ENCODE data around the gene EEF2. TPM values are rescaled to one million over a fixed set of nuclear protein-coding genes. Genes with fewer than 3 reads are reported as not detected.

The EEF2 gene
- total RNA-seq, 2 experiments from 2014 or later: 1,524 to 1,558 TPM

- H3K36me3 Mint-ChIP-seq (ENCODE audit: low read depth): peaks cover 73% of the 10 kb centered on the region
- peak overlapping the region; percentile 92 for H3K27ac Mint-ChIP-seq
- ChIA-PET POLR2A (interaction anchor here (0.6 to 1.8 kb wide), 4 partner anchors 11 to 1920 kb away, joined by 3 to 10 read pairs (median 4); partner anchors contain the start of gene DAPK3), CTCF (no interaction called here)
- H3K4me3 Mint-ChIP-seq: peak overlapping the region; percentile 95
- DNase-seq (no peak), ATAC-seq (no peak)
- H3K9me3 Mint-ChIP-seq (ENCODE audit: insufficient read depth): no peaks in the 10 kb centered on the region
- H3K4me1 Mint-ChIP-seq (ENCODE audit: low read depth): peaks cover 45% of the 10 kb centered on the region
- H3K27me3 Mint-ChIP-seq (ENCODE audit: low read depth): no peaks in the 10 kb centered on the region
These were observed 3.3 kb downstream of the EEF2 start for GRCh38 chr19:3981736-3982681.

- peaks cover 39% of the 10 kb centered on the region for H3K4me1 Mint-ChIP-seq (ENCODE audit: low read depth)
- CTCF ChIA-PET: no interaction called here
- ATAC-seq (no peak), DNase-seq (no peak)
- H3K9me3 Mint-ChIP-seq (ENCODE audit: insufficient read depth): no peaks in the 10 kb centered on the region
- H3K36me3 Mint-ChIP-seq (ENCODE audit: low read depth): peaks cover 80% of the 10 kb centered on the region
- POLR2A ChIA-PET: interaction anchor here (0.8 to 1.8 kb wide), 4 partner anchors 10 to 1920 kb away, joined by 3 to 10 read pairs (median 4); partner anchors contain the start of gene DAPK3
- no peak overlapping the region for H3K4me3 Mint-ChIP-seq
- no peaks in the 10 kb centered on the region for H3K27me3 Mint-ChIP-seq (ENCODE audit: low read depth)
- H3K27ac Mint-ChIP-seq: no peak overlapping the region
These were observed 3.9 kb downstream of the EEF2 start for GRCh38 chr19:3981373-3981735.

DNA sequence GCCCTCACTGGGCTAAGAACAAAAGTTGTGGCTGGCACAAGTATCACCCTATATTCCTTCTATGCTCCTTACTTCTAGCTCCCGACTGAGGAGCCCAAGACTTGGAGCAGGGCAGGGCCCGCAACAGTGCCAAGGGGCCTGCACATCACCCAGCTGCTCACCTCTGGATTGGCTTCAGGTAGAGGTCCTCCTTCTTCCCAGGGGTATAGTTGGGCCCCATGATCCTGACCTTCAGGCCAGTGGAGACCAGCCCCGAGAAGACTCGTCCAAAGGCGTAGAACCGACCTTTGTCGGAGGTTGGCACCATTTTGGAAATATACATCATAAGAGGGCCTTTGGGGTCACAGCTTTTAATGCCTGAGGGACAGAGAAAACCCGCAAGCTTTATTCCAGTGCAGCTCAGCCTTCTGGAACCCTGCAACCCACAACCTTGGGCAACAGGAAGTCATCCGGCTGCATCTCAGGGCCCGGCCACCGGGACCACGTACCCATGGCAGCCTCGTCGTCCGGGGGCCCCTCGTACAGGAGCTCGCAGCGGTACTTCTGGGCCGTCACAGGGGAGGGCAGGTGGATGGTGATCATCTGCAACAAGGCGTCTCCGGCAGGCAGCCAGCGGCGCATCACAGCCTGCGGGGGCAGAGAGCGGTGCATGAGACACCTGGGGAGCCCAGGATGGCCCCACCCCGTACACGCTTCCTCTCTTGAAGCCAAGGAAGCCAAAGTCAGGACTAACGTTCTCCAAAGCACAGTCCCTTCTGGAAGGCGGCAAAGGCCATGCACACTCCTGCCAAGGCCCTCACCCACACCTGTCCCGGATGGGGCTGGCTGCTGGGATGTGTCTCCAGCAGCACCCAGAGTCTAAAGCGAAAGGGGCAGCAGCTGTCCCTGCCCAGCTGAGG lies 4.7 kb downstream of the EEF2 start:
- no peak overlapping the region for H3K27ac Mint-ChIP-seq
- POLR2A ChIA-PET: interaction anchor here (0.6 to 1.7 kb wide), 4 partner anchors 9 to 218 kb away, joined by 3 to 5 read pairs (median 4); partner anchors contain the start of gene DAPK3
- CTCF ChIA-PET: no interaction called here

GRCh38 chr19:3979674-3980352 lies 5.5 kb downstream of the EEF2 start:
- CTCF ChIA-PET: no interaction called here
- H3K9me3 Mint-ChIP-seq (ENCODE audit: insufficient read depth): no peaks in the 10 kb centered on the region
- H3K4me1 Mint-ChIP-seq (ENCODE audit: low read depth): peaks cover 35% of the 10 kb centered on the region
- H3K27me3 Mint-ChIP-seq (ENCODE audit: low read depth): no peaks in the 10 kb centered on the region
- ATAC-seq: no peak
- no peak for DNase-seq
- peaks cover 85% of the 10 kb centered on the region for H3K36me3 Mint-ChIP-seq (ENCODE audit: low read depth)
- POLR2A ChIA-PET: interaction anchor here (0.6 to 1.1 kb wide), 2 partner anchors 8 to 27 kb away, joined by 4 to 5 read pairs; no protein-coding TSS in a partner anchor
- H3K27ac Mint-ChIP-seq: peak overlapping the region; percentile 34
- no peak overlapping the region for H3K4me3 Mint-ChIP-seq

More for the DNA sequence above, 4.7 kb downstream of the EEF2 start:
- Mint-ChIP-seq H3K36me3 (ENCODE audit: low read depth) (peaks cover 86% of the 10 kb centered on the region), H3K27me3 (ENCODE audit: low read depth) (no peaks in the 10 kb centered on the region), H3K4me1 (ENCODE audit: low read depth) (peaks cover 35% of the 10 kb centered on the region), H3K9me3 (ENCODE audit: insufficient read depth) (no peaks in the 10 kb centered on the region), H3K4me3 (no peak overlapping the region)
- DNase-seq: no peak
- ATAC-seq: no peak

- ChIA-PET POLR2A (interaction anchor here (0.6 kb wide), 1 partner anchor 27 kb away, joined by 4 read pairs; no protein-coding TSS in a partner anchor), CTCF (no interaction called here)
- Mint-ChIP-seq H3K9me3 (ENCODE audit: insufficient read depth) (no peaks in the 10 kb centered on the region), H3K27me3 (ENCODE audit: low read depth) (no peaks in the 10 kb centered on the region), H3K4me3 (no peak overlapping the region), H3K4me1 (ENCODE audit: low read depth) (peaks cover 34% of the 10 kb centered on the region), H3K36me3 (ENCODE audit: low read depth) (peaks cover 79% of the 10 kb centered on the region), H3K27ac (peak overlapping the region; percentile 34)
- DNase-seq: no peak
- no peak for ATAC-seq
These were observed 6.0 kb downstream of the EEF2 start for GRCh38 chr19:3979289-3979673.

- no peak overlapping the region for H3K4me3 Mint-ChIP-seq
- no peaks in the 10 kb centered on the region for H3K9me3 Mint-ChIP-seq (ENCODE audit: insufficient read depth)
- no peak overlapping the region for H3K27ac Mint-ChIP-seq
- H3K36me3 Mint-ChIP-seq (ENCODE audit: low read depth): peaks cover 68% of the 10 kb centered on the region
- ATAC-seq: no peak
- peaks cover 22% of the 10 kb centered on the region for H3K4me1 Mint-ChIP-seq (ENCODE audit: low read depth)
- CTCF ChIA-PET: interaction anchor here (1.1 kb wide), 1 partner anchor 162 kb away, joined by 3 read pairs; no protein-coding TSS in a partner anchor
- POLR2A ChIA-PET: no interaction called here
- DNase-seq: no peak
- H3K27me3 Mint-ChIP-seq (ENCODE audit: low read depth): no peaks in the 10 kb centered on the region
These were observed 7.1 kb downstream of the EEF2 start for GRCh38 chr19:3978145-3978544.

- Mint-ChIP-seq H3K36me3 (ENCODE audit: low read depth) (peaks cover 62% of the 10 kb centered on the region), H3K9me3 (ENCODE audit: insufficient read depth) (no peaks in the 10 kb centered on the region), H3K27ac (no peak overlapping the region), H3K27me3 (ENCODE audit: low read depth) (no peaks in the 10 kb centered on the region), H3K4me3 (no peak overlapping the region), H3K4me1 (ENCODE audit: low read depth) (peaks cover 16% of the 10 kb centered on the region)
- POLR2A ChIA-PET: interaction anchor here (1.0 kb wide), 1 partner anchor 8 kb away, joined by 5 read pairs; the partner anchor contains the start of gene EEF2
- ATAC-seq (peak; percentile 20), DNase-seq (no peak)
- CTCF ChIA-PET: interaction anchor here (1.1 to 1.7 kb wide), 2 partner anchors 8 to 162 kb away, joined by 3 to 4 read pairs; no protein-coding TSS in a partner anchor
These were observed 7.8 kb downstream of the EEF2 start for GRCh38 chr19:3977242-3978143.

- Mint-ChIP-seq H3K9me3 (ENCODE audit: insufficient read depth) (no peaks in the 10 kb centered on the region), H3K4me3 (no peak overlapping the region), H3K36me3 (ENCODE audit: low read depth) (peaks cover 53% of the 10 kb centered on the region), H3K27me3 (ENCODE audit: low read depth) (no peaks in the 10 kb centered on the region), H3K27ac (no peak overlapping the region), H3K4me1 (ENCODE audit: low read depth) (peaks cover 12% of the 10 kb centered on the region)
- DNase-seq: no peak
- ChIA-PET POLR2A (interaction anchor here (1.0 kb wide), 1 partner anchor 9 kb away, joined by 5 read pairs; the partner anchor contains the start of gene EEF2), CTCF (interaction anchor here (1.7 kb wide), 1 partner anchor 9 kb away, joined by 4 read pairs; no protein-coding TSS in a partner anchor)
- ATAC-seq: no peak
These were observed 8.6 kb downstream of the EEF2 start for GRCh38 chr19:3976495-3977241.

- H3K4me1 Mint-ChIP-seq (ENCODE audit: low read depth): peaks cover 14% of the 10 kb centered on the region
- H3K9me3 Mint-ChIP-seq (ENCODE audit: insufficient read depth): no peaks in the 10 kb centered on the region
- no peak overlapping the region for H3K27ac Mint-ChIP-seq
- ATAC-seq (no peak), DNase-seq (no peak)
- H3K27me3 Mint-ChIP-seq (ENCODE audit: low read depth): no peaks in the 10 kb centered on the region
- ChIA-PET CTCF (interaction anchor here (1.2 kb wide), 1 partner anchor 10 kb away, joined by 3 read pairs; no protein-coding TSS in a partner anchor), POLR2A (interaction anchor here (0.5 to 1.5 kb wide), 3 partner anchors 10 to 164 kb away, joined by 3 to 4 read pairs (median 4); partner anchors contain the start of gene EEF2)
- peaks cover 43% of the 10 kb centered on the region for H3K36me3 Mint-ChIP-seq (ENCODE audit: low read depth)
- no peak overlapping the region for H3K4me3 Mint-ChIP-seq
These were observed 9.6 kb downstream of the EEF2 start for GRCh38 chr19:3975637-3976087.
